GM18951 (cell line): Measurements from ENCODE around the gene MEIG1.
"Not testable (repeated sequence)": the region's sequence is repeated elsewhere in the genome, so short reads cannot be mapped to it uniquely, and the experiment has no call there.

ENCODE experiments used
- POLR2A ChIP-seq: IDR thresholded peaks from 4 replicates; pipeline ENCODE4 v1.6.1; 2011; ENCODE audit warnings: mild to moderate bottlenecking; ENCODE audit not compliant: insufficient read length, insufficient read depth; ENCODE audit errors: extremely low read depth
- in situ Hi-C: fragments of 300-500 bp; cut with MboI; formaldehyde crosslinking; loops from one replicate; pipeline ENCODE4 v1.12.0; 2022; ENCODE audit warnings: low sequenced_read_pairs, mixed read lengths, inconsistent platforms; ENCODE audit not compliant: unreplicated experiment

The MEIG1 gene

DNA sequence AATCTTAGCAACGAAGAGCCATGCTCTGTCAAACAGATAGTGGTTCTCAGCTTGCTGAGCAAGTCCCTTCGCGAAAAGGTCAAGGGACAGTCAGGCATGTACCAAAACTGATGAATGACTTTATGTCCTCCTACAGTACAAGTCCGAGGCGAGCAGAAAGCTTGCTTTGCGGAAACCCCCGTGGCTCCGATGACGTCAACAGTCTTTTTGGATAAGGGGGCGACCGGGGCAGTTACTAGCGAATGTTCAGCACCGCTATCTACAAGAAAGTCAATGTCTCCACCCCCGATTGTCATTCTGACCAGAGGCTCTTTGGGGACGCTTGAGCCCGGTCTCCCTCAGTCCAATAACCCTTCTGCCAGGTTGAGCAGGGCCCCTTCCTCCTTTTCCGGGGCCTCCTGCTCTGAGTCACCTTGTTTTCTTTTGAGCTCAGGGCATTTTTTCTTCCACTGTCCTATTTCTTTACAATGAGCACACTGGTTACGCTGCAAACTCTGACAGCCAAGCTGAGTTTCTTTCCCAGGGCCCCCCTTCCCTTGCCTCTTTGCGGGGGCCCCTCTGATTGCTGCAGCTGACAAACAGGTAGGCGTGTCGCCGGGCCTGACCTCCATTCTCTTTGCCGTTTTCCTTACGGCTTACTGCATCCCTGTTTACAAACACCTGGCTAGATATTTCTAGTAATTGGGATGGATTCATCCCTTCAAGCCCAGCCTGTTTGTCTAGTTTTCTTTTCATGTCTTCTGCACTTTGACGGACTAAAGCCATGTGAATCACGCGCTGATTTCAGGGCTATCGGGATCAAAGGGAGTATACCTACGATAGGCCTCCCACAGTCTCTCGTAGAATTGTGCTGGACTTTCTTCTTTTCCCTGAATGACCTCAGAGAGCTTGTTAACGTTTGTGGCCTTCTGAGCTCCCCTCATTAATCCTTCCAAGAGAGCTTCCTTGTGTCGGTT, 34.6 kb downstream of the MEIG1 start:
- in situ Hi-C loops, result not testable (repeated sequence)

DNA sequence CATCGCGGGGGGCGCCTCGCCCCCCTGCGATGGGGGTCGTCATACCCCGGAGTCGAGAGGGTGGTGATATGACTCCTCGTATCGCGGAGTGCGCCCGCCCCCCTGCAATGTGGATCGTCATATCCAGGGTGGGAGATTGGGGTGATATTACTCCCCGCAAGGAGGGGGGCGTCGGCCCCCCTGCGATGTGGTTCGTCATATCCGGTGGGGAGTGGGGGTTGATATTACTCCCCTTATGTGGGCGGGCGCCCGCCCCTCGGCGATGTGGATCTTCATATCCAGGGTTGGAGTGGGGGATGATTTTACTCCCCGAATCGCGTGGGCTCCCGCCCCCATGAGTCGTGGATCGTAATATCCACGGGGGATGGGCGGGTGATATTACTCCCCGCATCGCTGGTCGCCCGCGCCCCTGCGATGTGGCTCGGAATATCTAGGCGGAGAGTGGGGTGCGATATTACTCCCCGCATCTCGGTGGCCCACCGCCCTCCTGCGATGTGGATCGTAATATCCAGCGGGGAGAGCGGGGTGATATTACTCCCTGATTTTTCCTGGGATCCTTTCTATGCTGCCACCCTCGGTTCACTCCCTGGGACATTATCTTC, 36.9 kb downstream of the MEIG1 start:
- in situ Hi-C loops, result no loop called here
- no peak for TF ChIP-seq POLR2A

DNA sequence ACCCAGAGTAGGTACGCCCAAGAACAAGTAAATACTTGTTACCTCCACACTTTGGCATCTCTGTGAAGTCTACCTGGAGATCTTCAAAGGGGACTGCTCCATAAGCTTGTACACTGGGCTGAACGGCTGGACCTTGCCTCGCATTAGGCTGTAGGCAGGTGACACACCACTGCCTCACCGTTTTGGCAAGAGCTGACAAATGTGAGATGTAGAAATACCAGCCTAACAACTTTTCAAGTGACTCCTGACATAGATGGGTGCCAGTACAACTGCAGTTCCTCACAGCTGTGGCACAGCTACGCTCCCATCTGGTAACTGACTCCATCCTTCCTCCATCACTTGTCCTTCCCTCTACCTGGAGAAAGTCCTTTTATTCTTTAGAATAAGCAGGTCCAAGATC, 54.3 kb downstream of the MEIG1 start:
- in situ Hi-C loops, result not testable (repeated sequence)

DNA sequence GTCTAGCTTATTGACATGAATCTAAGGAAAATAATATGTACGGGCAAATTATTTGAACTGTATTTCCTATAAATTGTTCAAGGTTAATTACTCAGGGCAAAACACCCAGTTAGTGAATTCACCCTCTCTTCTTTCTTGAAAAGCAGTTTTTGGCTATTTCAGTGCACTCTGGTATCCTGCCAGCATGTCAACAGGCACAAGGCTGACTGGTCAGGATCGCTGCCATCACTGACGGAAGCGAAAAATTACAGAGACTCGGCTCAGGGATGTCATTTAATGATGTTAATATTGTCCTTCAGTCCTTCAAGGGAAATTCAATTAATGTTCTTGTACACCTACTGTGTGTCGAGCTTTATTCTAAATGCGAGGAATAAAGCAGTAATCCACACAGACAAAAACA, 56.3 kb downstream of the MEIG1 start:
- in situ Hi-C loops, result no loop called here
- no peak for TF ChIP-seq POLR2A

DNA sequence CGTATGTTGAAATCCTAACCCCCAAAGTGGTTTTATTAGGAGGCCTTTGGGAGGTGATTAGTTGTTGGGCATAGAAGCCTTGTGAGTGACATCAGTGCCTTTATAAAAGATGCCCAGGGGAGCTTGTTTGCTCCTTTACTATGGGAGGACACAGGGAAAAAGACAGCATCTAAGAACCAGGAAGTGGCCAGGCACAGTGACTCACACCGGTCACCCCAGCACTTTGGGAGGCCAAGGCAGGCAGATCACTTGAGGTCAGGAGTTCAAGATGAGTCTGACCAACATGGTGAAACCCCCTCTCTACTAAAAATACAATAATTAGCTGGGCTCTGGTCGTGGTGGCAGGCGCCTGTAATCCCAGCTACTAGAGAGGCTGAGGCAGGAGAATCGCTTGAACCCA, 61.8 kb downstream of the MEIG1 start:
- in situ Hi-C loops, result loop anchor here (5.0 kb wide), 1 partner anchor 79 kb away; no protein-coding TSS in a partner anchor
